ENCODE measurements around the gene ARSG.

The ARSG gene

DNA sequence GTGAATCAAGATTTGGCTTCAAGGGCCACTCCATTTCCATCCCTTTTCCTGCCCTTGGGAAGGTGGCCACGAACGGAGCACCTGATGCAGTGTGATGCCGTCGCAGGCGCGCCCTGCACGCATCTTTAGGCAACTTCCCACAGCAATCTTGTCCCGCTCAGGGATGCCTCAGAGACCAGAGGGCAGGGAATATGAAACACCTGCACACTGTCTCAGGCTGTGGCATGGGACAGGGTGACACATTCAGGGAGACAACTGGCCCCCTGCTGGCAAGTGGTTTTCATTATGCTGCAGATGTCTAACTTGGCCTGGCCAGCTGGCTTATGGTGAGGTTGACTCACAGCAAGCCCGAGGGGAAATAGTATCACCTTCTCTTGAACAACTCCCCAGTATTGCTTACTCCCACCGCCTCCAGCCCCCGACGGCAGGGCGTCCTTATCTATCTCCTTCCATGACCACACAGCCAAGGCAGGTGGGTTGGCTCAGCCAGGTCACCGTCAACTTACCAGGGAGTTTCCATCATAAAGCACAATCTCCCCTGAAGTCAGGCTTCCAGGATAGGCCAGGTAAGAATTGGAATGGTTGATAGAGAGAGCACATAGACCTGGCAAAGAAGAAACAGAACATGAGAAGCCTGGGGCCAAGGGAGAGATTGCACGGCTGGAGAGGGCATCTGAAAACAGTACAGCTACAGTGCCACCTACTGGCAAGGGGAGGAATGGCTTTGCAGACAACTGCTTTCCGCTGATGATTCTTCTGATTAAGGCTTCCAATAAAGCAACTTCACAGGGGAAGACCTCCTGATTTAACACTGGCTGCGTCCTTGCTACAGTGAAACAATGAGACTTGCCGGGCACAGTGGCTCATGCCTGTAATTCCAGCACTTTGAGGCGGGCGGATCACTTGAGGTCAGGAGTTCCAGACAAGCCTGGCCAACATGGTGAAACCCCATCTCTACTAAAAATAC, 144.9 kb downstream of the ARSG start:
- peak; percentile 79 for DNase-seq
- TF ChIP-seq CTCF (IDR thresholded peaks at IDR 0.05), result peak; percentile 91
- H3K27ac Mint-ChIP-seq, result no peak overlapping the region
- H3K27me3 Mint-ChIP-seq (ENCODE audit: low read depth, poor library complexity), result peaks cover 4% of the 10 kb centered on the region
- peaks cover 44% of the 10 kb centered on the region for H3K4me1 Mint-ChIP-seq
- no peak overlapping the region for H3K4me3 Mint-ChIP-seq
- H3K36me3 Mint-ChIP-seq (ENCODE audit: low read depth), result peaks cover 6% of the 10 kb centered on the region
- no peaks in the 10 kb centered on the region for H3K9me3 Mint-ChIP-seq

- Mint-ChIP-seq H3K36me3 (ENCODE audit: low read depth) (peaks cover 3% of the 10 kb centered on the region), H3K4me1 (peaks cover 41% of the 10 kb centered on the region), H3K4me3 (no peak overlapping the region), H3K27me3 (ENCODE audit: low read depth, poor library complexity) (peaks cover 4% of the 10 kb centered on the region), H3K9me3 (no peaks in the 10 kb centered on the region), H3K27ac (peak overlapping the region; percentile 59)
- DNase-seq, result no peak
- TF ChIP-seq CTCF (IDR thresholded peaks at IDR 0.05), result no peak
Observed at GRCh38 chr17:68437979-68438822, 146.9 kb downstream of the ARSG start.

- DNase-seq, result no peak
- no peaks in the 10 kb centered on the region for H3K36me3 Mint-ChIP-seq (ENCODE audit: low read depth)
- no peak overlapping the region for H3K4me3 Mint-ChIP-seq
- TF ChIP-seq CTCF (IDR thresholded peaks at IDR 0.05), result no peak
- peaks cover 4% of the 10 kb centered on the region for H3K27me3 Mint-ChIP-seq (ENCODE audit: low read depth, poor library complexity)
- H3K4me1 Mint-ChIP-seq, result peaks cover 41% of the 10 kb centered on the region
- H3K27ac Mint-ChIP-seq, result no peak overlapping the region
- H3K9me3 Mint-ChIP-seq, result no peaks in the 10 kb centered on the region
Observed at GRCh38 chr17:68439656-68440290, 148.5 kb downstream of the ARSG start.

GRCh38 chr17:68440526-68440925, 149.2 kb downstream of the ARSG start:
- Mint-ChIP-seq H3K9me3 (no peaks in the 10 kb centered on the region), H3K4me1 (peaks cover 41% of the 10 kb centered on the region), H3K4me3 (no peak overlapping the region), H3K27me3 (ENCODE audit: low read depth, poor library complexity) (peaks cover 10% of the 10 kb centered on the region), H3K36me3 (ENCODE audit: low read depth) (no peaks in the 10 kb centered on the region), H3K27ac (no peak overlapping the region)
- no peak for TF ChIP-seq CTCF (IDR thresholded peaks at IDR 0.05)
- no peak for DNase-seq

- no peaks in the 10 kb centered on the region for H3K9me3 Mint-ChIP-seq
- peaks cover 10% of the 10 kb centered on the region for H3K27me3 Mint-ChIP-seq (ENCODE audit: low read depth, poor library complexity)
- no peak overlapping the region for H3K27ac Mint-ChIP-seq
- no peak for TF ChIP-seq CTCF (IDR thresholded peaks at IDR 0.05)
- peak overlapping the region; percentile 18 for H3K4me3 Mint-ChIP-seq
- H3K36me3 Mint-ChIP-seq (ENCODE audit: low read depth), result no peaks in the 10 kb centered on the region
- DNase-seq, result no peak
- H3K4me1 Mint-ChIP-seq, result peaks cover 35% of the 10 kb centered on the region
Observed at GRCh38 chr17:68441070-68441770, 149.9 kb downstream of the ARSG start.

All from nephron progenitor cell (in vitro differentiated cells).